A549 (cell line): ENCODE data around the gene HIC1. TPM values are rescaled to one million over a fixed set of nuclear protein-coding genes. Genes with fewer than 3 reads are reported as not detected.

Experiments used
- ATAC-seq, 2 experiments: fragments of 200-7000 bp in 1 of 2; fragments of >200 bp in 1 of 2; cut with Nextera tagmentation in 1 of 2; cut with Tn5 transposase in 1 of 2; 3 replicates each; pipeline versions ENCODE4 v1.8.0 to v1.9.1; 2018 to 2020; ENCODE audit warnings: mild to moderate bottlenecking in 1 of 2, moderate library complexity in 1 of 2
- CTCF ChIA-PET: fragments of 300-600 bp; sonication (Branson Sonifier 250); formaldehyde crosslinking; extraction: SDS; loops from one replicate; lab custom pipeline; 2021; ENCODE audit warnings: antibody characterized with exemption, inconsistent platforms; lab: Yijun Ruan, JAX
- POLR2A ChIA-PET: fragments of 350-600 bp; formaldehyde crosslinking; extraction: SDS; loops from one replicate; lab custom pipeline; 2021; ENCODE audit warnings: antibody characterized with exemption, inconsistent platforms; lab: Yijun Ruan, JAX
- DNase-seq, 2 experiments: peaks; one replicate each; pipeline versions ENCODE4 v3.0.0 to v3.0.0-alpha.2; 2011 to 2016; ENCODE audit warnings: low read depth in 1 of 2, low spot score in 1 of 2
- FAIRE-seq: peaks from 2 replicates; lab custom pipeline; 2011; peaks lifted over from hg19 to GRCh38; lab: Jason Lieb, UNC
- H3K27ac ChIP-seq, 2 experiments: fragments of >200 bp; sonication (Bioruptor Twin); formaldehyde crosslinking; 3 replicates each; pipeline ENCODE4 v1.5.1; 2016 to 2017
- H3K4me1 ChIP-seq: fragments of >200 bp; sonication (Bioruptor Twin); formaldehyde crosslinking; 3 replicates; pipeline ENCODE4 v1.6.1; 2016
- H3K4me2 ChIP-seq: fragments of >200 bp; sonication (Bioruptor Twin); formaldehyde crosslinking; 3 replicates; pipeline ENCODE4 v1.6.1; 2016
- H3K4me3 ChIP-seq: fragments of >200 bp; sonication (Bioruptor Twin); formaldehyde crosslinking; 3 replicates; pipeline ENCODE4 v1.5.1; 2016
- H3K9me3 ChIP-seq: fragments of >200 bp; sonication (Bioruptor Twin); formaldehyde crosslinking; 3 replicates; pipeline ENCODE4 v1.6.1; 2016
- BHLHE40 ChIP-seq: IDR thresholded peaks from 2 replicates; pipeline ENCODE4 v1.6.1; 2012; ENCODE audit warnings: low read depth, low read length, inconsistent platforms
- CBX2 ChIP-seq: fragments of 200-600 bp; sonication (generic); IDR thresholded peaks from 2 replicates; pipeline ENCODE4 v1.6.1; 2016; ENCODE audit warnings: low read depth, mild to moderate bottlenecking, borderline replicate concordance
- CEBPB ChIP-seq, 2 experiments: fragments of >200 bp in 1 of 2; sonication (Bioruptor Twin) in 1 of 2; formaldehyde crosslinking in 1 of 2; IDR thresholded peaks; 2 replicates each; pipeline ENCODE4 v1.6.1; 2012 to 2016
- EHF ChIP-seq: fragments of 250-450 bp; sonication (Bioruptor Pico); IDR thresholded peaks from 2 replicates; pipeline ENCODE4 v1.5.0; 2020; ENCODE audit warnings: mild to moderate bottlenecking
- EHMT2 ChIP-seq: fragments of 200-600 bp; sonication (generic); IDR thresholded peaks from 2 replicates; pipeline ENCODE4 v1.6.1; 2016; ENCODE audit warnings: antibody characterized with exemption, low read depth, mild to moderate bottlenecking, moderate library complexity
- ELK1 ChIP-seq: fragments of 150-350 bp; IDR thresholded peaks from 2 replicates; pipeline ENCODE4 v1.6.1; 2014; ENCODE audit warnings: low read depth, mild to moderate bottlenecking, low read length
- EP300 ChIP-seq, 2 experiments: fragments of >200 bp; sonication (Bioruptor Twin); formaldehyde crosslinking; IDR thresholded peaks; 2 replicates in 1 of 2; 3 replicates in 1 of 2; pipeline ENCODE4 v1.6.1; 2016 to 2017
- FOXS1 ChIP-seq: fragments of 250-450 bp; sonication (Bioruptor Pico); IDR thresholded peaks from 2 replicates; pipeline ENCODE4 v1.5.0; 2020; ENCODE audit warnings: mild to moderate bottlenecking, moderate library complexity
- HMGXB4 ChIP-seq: fragments of 250-450 bp; sonication (Bioruptor Pico); IDR thresholded peaks from 2 replicates; pipeline ENCODE4 v1.5.0; 2021; ENCODE audit warnings: mild to moderate bottlenecking, moderate library complexity, borderline replicate concordance
- HOXB13 ChIP-seq: fragments of 250-450 bp; sonication (Bioruptor Pico); IDR thresholded peaks from 2 replicates; pipeline ENCODE4 v1.5.0; 2020; ENCODE audit warnings: low read depth, mild to moderate bottlenecking, moderate library complexity
- NR3C1 ChIP-seq: fragments of >200 bp; sonication (Bioruptor Twin); formaldehyde crosslinking; IDR thresholded peaks from 3 replicates; pipeline ENCODE4 v1.6.1; 2017
- POLR2A ChIP-seq: IDR thresholded peaks from 2 replicates; pipeline ENCODE4 v1.6.1; 2012; ENCODE audit warnings: mild to moderate bottlenecking, low read length
- POLR2AphosphoS2 ChIP-seq: conservative IDR thresholded peaks from 2 replicates; pipeline ENCODE4 v1.6.1; 2012; ENCODE audit warnings: low read length, improper control_type of control experiment, inconsistent platforms
- RAD21 ChIP-seq, 2 experiments: fragments of >200 bp in 1 of 2; sonication (Bioruptor Twin) in 1 of 2; formaldehyde crosslinking in 1 of 2; IDR thresholded peaks in 1 of 2; conservative IDR thresholded peaks in 1 of 2; 2 replicates in 1 of 2; 3 replicates in 1 of 2; pipeline ENCODE4 v1.6.1; 2012 to 2018; ENCODE audit warnings: inconsistent platforms in 1 of 2
- RCOR1 ChIP-seq: fragments of 150-350 bp; IDR thresholded peaks from 2 replicates; pipeline ENCODE4 v1.6.1; 2014; ENCODE audit warnings: antibody characterized with exemption, low read length, low read depth
- REST ChIP-seq: fragments of 200-600 bp; sonication (generic); IDR thresholded peaks from 2 replicates; pipeline ENCODE4 v1.6.1; 2016; ENCODE audit warnings: antibody characterized with exemption, mild to moderate bottlenecking, moderate library complexity
- ZSCAN20 ChIP-seq: fragments of 250-450 bp; sonication (Bioruptor Pico); IDR thresholded peaks from 2 replicates; pipeline ENCODE4 v1.8.0; 2022; ENCODE audit warnings: mild to moderate bottlenecking, moderate library complexity
- WGBS: methylation state at CpG from one replicate; pipeline ENCODE4 v1.1.6; 2017; ENCODE audit errors: missing lambda C conversion rate; 5-methylcytosine and 5-hydroxymethylcytosine counted together
- polyA plus RNA-seq, 4 experiments: library from polyadenylated mRNA; depleted of rRNA in 3 of 4; stranded (reverse); fragments of >200 nt; fragmentation: RNase III in 1 of 4; extraction: RNeasy Plus Mini Kit Qiagen cat#74134 plus additional on column Dnase treatment in 1 of 4; gene quantifications; 2 replicates in 3 of 4; 3 replicates in 1 of 4; pipeline ENCODE4 v1.2.3, GENCODE V29; 2011 to 2017

HIC1 gene
- polyA plus RNA-seq, 2 of the 4 experiments (the other 2 are of a cell fraction) = 0.13 to 1.3 TPM

GRCh38 chr17:2093349-2093748, 38.4 kb downstream of the HIC1 start:
- ChIA-PET CTCF (interaction anchor here (1.0 to 4.3 kb wide), 9 partner anchors 10 to 189 kb away, joined by 3 to 21 read pairs (median 7); partner anchors contain the start of gene HIC1), POLR2A (interaction anchor here (0.6 kb wide), 1 partner anchor 40 kb away, joined by 3 read pairs; no protein-coding TSS in a partner anchor)
- ATAC-seq (no peak), DNase-seq (no peak), FAIRE-seq (no peak)
- WGBS = 82% methylated on average over 5 of the region's 5 CpGs
- no peaks in the 10 kb centered on the region for H3K4me1 ChIP-seq
- H3K9me3 ChIP-seq = no peaks in the 10 kb centered on the region
- no peak overlapping the region for H3K4me2 ChIP-seq
- no peak for TF ChIP-seq ELK1
- no peak for TF ChIP-seq POLR2A
- no peak for TF ChIP-seq RAD21 (conservative IDR thresholded peaks at IDR 0.05 in 1 of 2, IDR thresholded peaks at IDR 0.05 in 1 of 2)
- no peak for TF ChIP-seq POLR2AphosphoS2
- no peak for TF ChIP-seq REST
- no peak for TF ChIP-seq FOXS1 (CRISPR knock-in tag)
- no peak for TF ChIP-seq CEBPB (IDR thresholded peaks at IDR 0.05)
- no peak for TF ChIP-seq BHLHE40
- no peak for TF ChIP-seq ZSCAN20 (CRISPR knock-in tag)
- TF ChIP-seq HMGXB4 (CRISPR knock-in tag) = no peak
- no peak for TF ChIP-seq CBX2
- no peak for TF ChIP-seq HOXB13 (CRISPR knock-in tag)
- TF ChIP-seq EHMT2 = no peak
- no peak for TF ChIP-seq EHF (CRISPR knock-in tag)
- TF ChIP-seq EP300 (IDR thresholded peaks at IDR 0.05) = no peak
- TF ChIP-seq NR3C1 = no peak
- H3K4me3 ChIP-seq = no peak overlapping the region
- no peak overlapping the region for H3K27ac ChIP-seq

GRCh38 chr17:2094891-2095535, 40.1 kb downstream of the HIC1 start:
- H3K4me2 ChIP-seq = no peak overlapping the region
- TF ChIP-seq RCOR1 = no peak
- peak in 1 of 2 experiments; percentile 37; a peak in 1 of 5 replicates for TF ChIP-seq RAD21 (conservative IDR thresholded peaks at IDR 0.05 in 1 of 2, IDR thresholded peaks at IDR 0.05 in 1 of 2)
- 85% methylated on average over 12 of the region's 12 CpGs for WGBS
- DNase-seq = peak in 1 of 2 experiments; percentile 31
- POLR2A ChIA-PET = no interaction called here
- CTCF ChIA-PET = interaction anchor here (0.5 to 4.3 kb wide), 17 partner anchors 8 to 280 kb away, joined by 3 to 21 read pairs (median 5); partner anchors contain the start of gene HIC1
- no peak for FAIRE-seq
- H3K27ac ChIP-seq = no peak overlapping the region
- H3K4me3 ChIP-seq = no peak overlapping the region
- ATAC-seq = peak; percentile 44 to 72; a peak in 4 of 6 replicates
- no peaks in the 10 kb centered on the region for H3K4me1 ChIP-seq
- no peaks in the 10 kb centered on the region for H3K9me3 ChIP-seq
